GM12874 (cell line): ENCODE measurements around the gene SH3BP2.

Source experiments
- TF ChIP-seq, protein P1 (sequence below): IDR thresholded peaks from 2 replicates; pipeline ENCODE4 v1.5.1; 2011; ENCODE audit warnings: low read depth, mild to moderate bottlenecking, control low read depth, low read length, moderate library complexity; ENCODE audit not compliant: insufficient read depth

The SH3BP2 gene

DNA sequence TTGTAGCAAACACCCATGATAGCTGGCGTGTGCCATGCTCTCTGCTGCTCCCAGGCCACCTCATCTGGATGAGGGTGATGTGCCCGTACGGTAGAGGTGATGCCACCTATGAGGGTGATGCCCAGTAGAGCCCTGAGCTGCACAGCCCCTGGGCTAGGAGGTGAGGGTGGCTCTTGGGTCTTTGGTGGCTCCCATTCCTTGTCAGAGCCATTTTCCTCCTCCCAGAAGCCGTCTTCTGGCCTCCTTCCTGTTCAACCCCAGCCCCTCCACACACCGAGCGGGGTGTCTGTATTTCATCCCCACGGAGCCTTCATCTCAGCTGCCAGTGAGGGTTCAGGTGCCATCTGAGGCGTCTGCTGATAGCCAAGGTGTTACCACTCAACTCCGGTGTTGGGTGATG, 24.8 kb upstream of the SH3BP2 start:
- TF ChIP-seq, protein P1, sequence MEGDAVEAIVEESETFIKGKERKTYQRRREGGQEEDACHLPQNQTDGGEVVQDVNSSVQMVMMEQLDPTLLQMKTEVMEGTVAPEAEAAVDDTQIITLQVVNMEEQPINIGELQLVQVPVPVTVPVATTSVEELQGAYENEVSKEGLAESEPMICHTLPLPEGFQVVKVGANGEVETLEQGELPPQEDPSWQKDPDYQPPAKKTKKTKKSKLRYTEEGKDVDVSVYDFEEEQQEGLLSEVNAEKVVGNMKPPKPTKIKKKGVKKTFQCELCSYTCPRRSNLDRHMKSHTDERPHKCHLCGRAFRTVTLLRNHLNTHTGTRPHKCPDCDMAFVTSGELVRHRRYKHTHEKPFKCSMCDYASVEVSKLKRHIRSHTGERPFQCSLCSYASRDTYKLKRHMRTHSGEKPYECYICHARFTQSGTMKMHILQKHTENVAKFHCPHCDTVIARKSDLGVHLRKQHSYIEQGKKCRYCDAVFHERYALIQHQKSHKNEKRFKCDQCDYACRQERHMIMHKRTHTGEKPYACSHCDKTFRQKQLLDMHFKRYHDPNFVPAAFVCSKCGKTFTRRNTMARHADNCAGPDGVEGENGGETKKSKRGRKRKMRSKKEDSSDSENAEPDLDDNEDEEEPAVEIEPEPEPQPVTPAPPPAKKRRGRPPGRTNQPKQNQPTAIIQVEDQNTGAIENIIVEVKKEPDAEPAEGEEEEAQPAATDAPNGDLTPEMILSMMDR, result no peak

DNA sequence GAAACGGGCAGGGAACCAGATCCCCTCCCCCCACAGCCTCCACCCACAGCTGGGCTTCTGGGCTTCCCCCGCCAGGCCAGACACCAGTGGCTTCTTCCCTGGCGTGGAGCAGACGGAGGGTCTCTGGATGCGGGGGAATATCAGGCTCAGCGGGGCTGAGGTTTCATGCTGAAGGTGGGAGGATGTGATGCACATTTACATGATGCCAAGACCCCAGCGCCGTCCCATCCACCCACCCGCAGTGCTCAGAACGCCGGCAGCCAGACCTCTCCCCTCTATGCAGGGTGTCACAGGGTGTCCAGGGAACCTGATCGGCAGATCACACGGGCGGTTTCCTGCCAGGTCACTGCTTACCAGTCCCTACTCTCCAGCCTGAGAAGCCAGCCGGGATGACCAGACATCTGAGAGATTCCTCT, 24.0 kb upstream of the SH3BP2 start:
- TF ChIP-seq, protein P1, result no peak

DNA sequence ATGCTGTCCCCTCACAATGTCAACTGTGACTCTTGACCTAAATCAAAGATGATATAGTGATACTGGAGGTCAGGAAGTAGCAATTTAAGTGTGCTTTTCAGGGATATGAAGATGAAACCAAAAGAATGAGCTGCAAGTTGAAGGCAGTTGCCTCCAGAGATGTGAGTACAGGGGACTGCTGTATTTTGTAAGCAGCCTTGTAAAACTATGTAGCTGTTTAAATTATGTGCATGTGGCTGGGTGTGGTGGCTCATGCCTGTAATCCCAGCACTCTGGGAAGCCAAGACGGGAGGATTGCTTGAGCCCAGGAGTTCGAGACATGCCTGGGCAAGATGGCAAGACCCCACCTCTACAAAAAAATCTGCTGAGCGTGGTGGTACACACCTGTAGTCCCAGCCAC, 21.6 kb upstream of the SH3BP2 start:
- TF ChIP-seq, protein P1, result no peak

DNA sequence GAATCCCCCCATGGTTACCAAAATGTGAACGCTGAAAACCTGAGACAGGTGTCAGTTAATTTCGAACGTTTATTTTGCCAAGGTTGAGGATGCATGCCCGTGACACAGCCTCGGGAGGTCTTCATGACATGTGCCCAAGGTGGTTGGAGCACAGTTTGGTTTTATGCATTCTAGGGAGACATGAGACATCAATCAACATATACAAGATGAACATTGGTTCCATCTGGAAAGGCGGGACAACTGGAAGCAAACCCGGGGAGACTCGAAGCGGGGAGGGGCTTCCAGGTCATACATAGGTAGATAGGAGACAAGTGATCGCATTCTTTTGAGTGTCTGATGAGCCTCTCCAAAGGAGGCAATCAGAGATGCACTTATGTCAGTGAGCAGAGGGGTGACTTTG, 11.0 kb upstream of the SH3BP2 start:
- TF ChIP-seq, protein P1, result no peak

DNA sequence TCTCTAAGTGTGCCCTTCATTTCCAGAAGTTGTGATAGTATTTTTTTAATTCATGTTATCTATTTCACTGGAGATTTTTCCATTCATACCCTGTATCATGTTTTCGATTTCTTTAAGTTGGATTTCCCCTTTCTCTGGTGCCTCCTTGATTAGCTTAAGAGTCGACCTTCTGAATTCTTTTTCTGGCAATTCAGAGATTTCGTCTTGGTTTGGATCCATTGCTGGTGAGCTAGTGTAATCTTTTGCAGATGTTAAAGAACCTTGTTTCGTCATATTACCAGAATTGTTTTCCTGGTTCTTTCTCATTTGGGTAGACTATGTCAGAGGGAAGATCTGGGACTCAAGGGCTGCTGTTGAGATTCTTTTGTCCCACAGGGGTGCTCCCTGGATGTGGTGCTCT, 9.1 kb upstream of the SH3BP2 start:
- TF ChIP-seq, protein P1, result no peak

DNA sequence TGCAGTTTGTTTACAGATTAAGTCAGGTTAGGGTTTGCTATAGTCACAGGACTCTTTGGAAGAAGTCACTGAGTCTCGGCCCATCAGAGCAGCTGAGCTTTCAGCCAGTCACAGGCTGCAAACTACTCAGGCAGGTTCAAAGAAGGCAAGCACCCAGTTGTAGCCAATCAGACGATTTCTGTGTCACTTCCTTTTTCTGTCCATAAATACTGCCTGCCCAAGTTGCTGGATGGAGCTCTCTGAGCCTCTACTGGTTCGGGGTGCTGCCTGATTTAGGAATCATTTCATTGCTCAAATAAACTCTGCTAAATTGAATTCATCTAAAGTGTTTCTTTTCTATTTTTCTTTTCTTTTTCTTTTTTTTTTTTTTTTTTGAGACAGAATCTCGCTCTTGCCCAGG, 7.3 kb upstream of the SH3BP2 start:
- TF ChIP-seq, protein P1, result no peak

DNA sequence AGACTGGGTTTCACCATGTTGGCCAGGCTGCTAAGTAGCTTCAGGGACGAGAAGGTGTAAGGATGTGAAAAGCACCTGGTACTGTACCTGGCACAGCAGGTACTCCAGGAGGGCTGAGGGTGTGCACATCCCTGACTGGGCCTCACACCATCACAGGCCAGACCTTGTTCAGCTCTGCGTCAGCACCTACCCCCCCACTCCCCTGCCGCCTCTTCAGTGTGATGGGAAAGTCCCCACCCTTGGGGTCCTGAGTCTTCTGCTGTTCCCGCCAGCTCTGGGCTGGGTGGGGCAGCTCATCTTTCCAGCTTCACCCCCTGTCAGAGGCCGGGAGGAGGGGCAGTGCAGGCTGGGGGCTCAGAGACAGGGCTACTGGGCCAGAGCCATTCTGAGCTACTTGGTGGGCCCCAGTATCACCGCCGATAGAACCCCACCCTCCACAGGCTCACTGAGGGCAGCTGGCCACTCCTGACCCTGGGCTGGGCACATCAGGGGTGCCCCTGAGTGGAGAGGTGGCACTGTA, 6.7 kb upstream of the SH3BP2 start:
- TF ChIP-seq, protein P1, result no peak
